ENCODE data around the gene UCK1.

The UCK1 gene

DNA sequence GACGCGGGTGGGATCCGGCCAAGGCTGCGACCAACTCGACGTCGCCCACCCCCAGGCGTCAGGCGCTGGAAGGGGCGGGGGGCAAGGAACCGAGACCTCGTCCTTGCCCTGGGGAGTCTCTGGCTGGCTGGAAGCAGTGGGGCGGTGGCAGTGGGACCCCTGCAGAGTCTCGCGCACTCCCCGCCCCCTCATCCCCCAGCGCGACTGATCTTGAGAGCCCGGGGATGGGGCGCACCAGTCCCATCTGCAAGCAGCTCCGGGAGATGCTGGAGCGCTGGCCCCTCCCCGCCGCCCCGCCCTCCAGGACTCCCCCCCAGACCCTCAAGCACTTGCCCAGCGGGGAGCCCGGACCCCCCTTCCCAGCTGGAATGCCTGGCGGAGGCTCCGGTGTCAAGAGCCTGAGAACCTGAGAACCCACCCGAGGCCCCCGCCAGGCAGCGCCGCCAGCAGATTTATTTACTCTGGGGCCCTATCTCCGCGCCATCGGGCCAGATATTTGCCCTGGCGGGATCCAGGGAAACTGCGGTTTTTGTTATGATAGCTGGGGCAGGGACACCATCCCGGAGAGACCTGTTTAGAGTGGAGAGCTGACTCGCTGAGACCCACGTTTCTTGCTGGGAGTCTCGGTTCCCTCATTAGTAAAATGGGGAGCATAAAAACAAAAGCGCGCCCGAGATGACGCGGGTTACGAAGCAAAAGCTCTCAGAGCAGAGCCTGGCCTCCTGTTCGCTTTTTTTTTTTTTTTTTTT, 15.4 kb upstream of the UCK1 start:
- H3K4me3 ChIP-seq (ENCODE audit: low read depth, low read length), result peak overlapping the region; percentile 42
- peak; percentile 15 for DNase-seq (ENCODE audit: low read depth)
- TF ChIP-seq CTCF (conservative IDR thresholded peaks at IDR 0.05; ENCODE audit: low read depth, low read length), result peak; percentile 22

GRCh38 chr9:131545786-131546335, 14.8 kb upstream of the UCK1 start:
- no peak for TF ChIP-seq CTCF (conservative IDR thresholded peaks at IDR 0.05; ENCODE audit: low read depth, low read length)
- no peak overlapping the region for H3K4me3 ChIP-seq (ENCODE audit: low read depth, low read length)
- DNase-seq (ENCODE audit: low read depth), result no peak

GRCh38 chr9:131545003-131545785, 14.1 kb upstream of the UCK1 start, which contains the start of gene PRRT1B:
Gene PRRT1B (plus strand): TSS chr9:131545523. CDS start chr9:131545616, 93 bp downstream.
- H3K4me3 ChIP-seq (ENCODE audit: low read depth, low read length), result no peak within 1 kb of the TSS
- no peak for TF ChIP-seq CTCF (conservative IDR thresholded peaks at IDR 0.05; ENCODE audit: low read depth, low read length)
- DNase-seq (ENCODE audit: low read depth), result peak; percentile 12

DNA sequence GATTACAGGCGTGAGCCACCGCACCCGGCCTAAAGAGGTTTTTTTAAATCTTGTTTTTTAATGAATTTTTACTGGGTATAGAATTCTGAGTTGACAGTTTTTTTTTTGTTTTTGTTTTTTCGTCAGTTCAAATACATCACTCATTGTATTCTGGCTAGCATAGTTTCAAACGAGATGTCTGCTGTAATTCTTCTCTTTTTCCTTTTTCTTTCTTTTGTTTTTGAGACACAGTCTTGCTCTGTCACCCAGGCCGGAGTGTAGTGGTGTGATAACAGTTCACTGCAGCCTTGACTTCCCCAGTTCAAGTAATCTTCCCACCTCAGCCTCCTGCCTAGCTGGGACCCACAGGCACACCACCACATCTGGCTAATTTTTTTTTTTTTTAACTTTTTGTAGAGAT, 12.1 kb upstream of the UCK1 start:
- no peak for DNase-seq (ENCODE audit: low read depth)
- no peak for TF ChIP-seq CTCF (conservative IDR thresholded peaks at IDR 0.05; ENCODE audit: low read depth, low read length)
- H3K4me3 ChIP-seq (ENCODE audit: low read depth, low read length), result no peak overlapping the region

DNA sequence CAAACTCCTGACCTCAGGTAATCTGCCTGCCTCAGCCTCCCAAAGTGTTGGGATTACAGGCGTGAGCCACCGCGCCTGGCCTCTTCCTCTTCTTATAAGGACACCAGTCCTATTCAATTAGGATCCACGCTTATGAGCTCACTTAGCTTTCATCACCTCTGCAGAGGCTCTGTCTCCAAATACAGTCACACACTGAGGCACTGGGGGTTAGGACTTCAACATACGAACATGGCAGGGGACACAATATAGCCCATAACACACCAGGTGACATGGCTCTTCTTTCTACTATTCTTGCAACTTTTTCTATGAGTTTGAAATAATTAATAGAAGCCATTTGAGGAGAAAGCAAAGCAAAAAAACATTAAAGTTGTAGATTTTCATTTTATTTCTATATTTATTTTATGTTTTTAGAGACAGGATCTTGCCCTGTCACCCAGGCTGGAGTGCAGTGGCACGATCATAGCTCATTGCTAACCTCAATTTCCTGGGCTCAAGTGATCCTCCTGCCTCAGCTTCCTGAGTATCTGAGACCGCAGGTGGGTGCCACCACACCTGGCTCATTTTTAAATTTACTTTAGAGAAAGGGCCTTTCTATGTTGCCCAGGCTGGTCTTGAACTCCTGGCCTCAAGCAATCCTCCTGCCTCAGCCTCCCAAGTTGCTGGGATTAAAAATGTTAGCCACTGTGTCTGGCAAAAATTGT, 8.3 kb upstream of the UCK1 start:
- no peak for TF ChIP-seq CTCF (conservative IDR thresholded peaks at IDR 0.05; ENCODE audit: low read depth, low read length)
- no peak overlapping the region for H3K4me3 ChIP-seq (ENCODE audit: low read depth, low read length)
- no peak for DNase-seq (ENCODE audit: low read depth)

DNA sequence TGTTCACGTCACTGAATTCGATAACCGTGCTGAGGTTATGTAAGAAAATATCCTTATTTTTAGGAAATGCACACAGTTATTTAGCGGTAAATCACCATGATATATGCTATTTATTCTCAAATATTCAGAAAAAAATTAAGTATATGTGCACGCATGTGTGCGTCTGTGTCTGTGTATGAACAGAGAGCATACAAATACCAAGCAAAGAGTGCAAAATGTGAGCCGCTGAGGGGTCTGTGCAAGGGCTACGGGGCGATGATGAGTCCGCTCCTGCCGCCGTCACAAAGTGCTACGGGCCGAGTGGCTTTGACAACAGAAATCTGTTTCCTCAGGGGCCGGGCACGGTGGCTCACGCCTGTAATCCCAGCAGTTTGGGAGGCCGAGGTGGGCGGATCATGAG, 6.9 kb upstream of the UCK1 start:
- no peak for DNase-seq (ENCODE audit: low read depth)
- no peak overlapping the region for H3K4me3 ChIP-seq (ENCODE audit: low read depth, low read length)
- no peak for TF ChIP-seq CTCF (conservative IDR thresholded peaks at IDR 0.05; ENCODE audit: low read depth, low read length)
